Gastroesophageal sphincter (tissue), 4 donors: ENCODE data around the gene ACTL8. TPM values are rescaled to one million over a fixed set of nuclear protein-coding genes. Genes with fewer than 3 reads are reported as not detected.

ENCODE experiments used
- ATAC-seq: fragments of 150-250 bp; one replicate; pipeline ENCODE4 v1.9.1; 2016; ENCODE audit warnings: mild to moderate bottlenecking, moderate library complexity
- H3K27ac ChIP-seq, 4 donors: fragments of 200-600 bp; sonication (generic) in 3 of 4; 1 replicate in 3 of 4; 2 replicates in 1 of 4; pipeline ENCODE4 v1.5.1; 2016 to 2019
- H3K27me3 ChIP-seq: fragments of 200-600 bp; sonication (generic); one replicate; pipeline ENCODE4 v1.5.1; 2019
- H3K36me3 ChIP-seq, 2 donors: fragments of 200-600 bp; sonication (generic); one replicate each; pipeline ENCODE4 v1.5.1; 2019; ENCODE audit warnings: control low read depth in 1 of 2
- H3K4me1 ChIP-seq, 3 donors: fragments of 200-600 bp; sonication (generic); 1 replicate in 2 of 3; 2 replicates in 1 of 3; pipeline ENCODE4 v1.5.1; 2016 to 2019; ENCODE audit warnings: control low read depth in 2 of 3
- H3K4me3 ChIP-seq, 2 donors: fragments of 200-600 bp; sonication (generic); one replicate each; pipeline ENCODE4 v1.5.1; 2019; ENCODE audit warnings: mild to moderate bottlenecking in 1 of 2, moderate library complexity in 1 of 2
- H3K9me3 ChIP-seq, 3 donors: fragments of 200-600 bp; sonication (generic); one replicate each; pipeline ENCODE4 v1.5.1; 2017 to 2019; ENCODE audit warnings: control low read depth in 2 of 3
- CTCF ChIP-seq, 4 experiments: fragments of 200-600 bp in 2 of 4; fragments of 450-650 bp in 2 of 4; sonication (generic) in 1 of 4; IDR thresholded peaks; one replicate each; pipeline ENCODE4 v1.5.1; 2017 to 2019; ENCODE audit warnings: antibody characterized with exemption in 4 of 4, mild to moderate bottlenecking in 2 of 4, moderate library complexity in 2 of 4
- EP300 ChIP-seq: sonication (generic); formaldehyde crosslinking; IDR thresholded peaks from one replicate; pipeline ENCODE4 v1.6.1; 2017; ENCODE audit warnings: antibody characterized with exemption, mild to moderate bottlenecking
- POLR2A ChIP-seq, 2 donors: fragments of 450-650 bp; IDR thresholded peaks; one replicate each; pipeline ENCODE4 v1.6.1; 2017; ENCODE audit warnings: antibody characterized with exemption in 2 of 2, mild to moderate bottlenecking in 2 of 2, moderate library complexity in 1 of 2
- POLR2AphosphoS5 ChIP-seq: sonication (generic); formaldehyde crosslinking; IDR thresholded peaks from one replicate; pipeline ENCODE4 v1.6.1; 2017; ENCODE audit warnings: antibody characterized with exemption
- WGBS, 2 donors: methylation state at CpG; one replicate each; pipeline ENCODE4 v1.1.5; 2018; ENCODE audit warnings: low coverage in 1 of 2; 5-methylcytosine and 5-hydroxymethylcytosine counted together
- total RNA-seq, 4 donors: library from RNA; depleted of rRNA; stranded (reverse); fragments of >200 nt; gene quantifications; one replicate each; pipeline ENCODE4 v1.1.0, GENCODE V29; 2016

ACTL8 gene
- total RNA-seq, 4 donors from 2014 or later, result not detected

- H3K27me3 ChIP-seq, result peaks cover 39% of the 10 kb centered on the region
- no peak for TF ChIP-seq EP300
- no peak for TF ChIP-seq POLR2A (IDR thresholded peaks at IDR 0.05)
- no peak for TF ChIP-seq POLR2AphosphoS5
- no peak for TF ChIP-seq CTCF (IDR thresholded peaks at IDR 0.05)
- no peak overlapping the region for H3K27ac ChIP-seq
- no peak for ATAC-seq
- H3K4me1 ChIP-seq, result no peaks in the 10 kb centered on the region
- H3K4me3 ChIP-seq, result no peak overlapping the region
- 100% methylated on average over 1 of the region's 5 CpGs; no CpG with 5 or more reads in 1 of the 2 donors for WGBS, 2 donors
- H3K36me3 ChIP-seq, result no peaks in the 10 kb centered on the region
- peaks cover 0 to 10% (median 0%) of the 10 kb centered on the region in 3 donors for H3K9me3 ChIP-seq
Observed at GRCh38 chr1:17852383-17852782, 97.2 kb downstream of the ACTL8 start.

- 67 to 75% methylated on average over 8 to 9 of the region's 11 CpGs for WGBS, 2 donors
- no peak for ATAC-seq
- TF ChIP-seq POLR2A (IDR thresholded peaks at IDR 0.05), result no peak
- no peak for TF ChIP-seq CTCF (IDR thresholded peaks at IDR 0.05)
- no peak for TF ChIP-seq POLR2AphosphoS5
- no peak for TF ChIP-seq EP300
Observed at GRCh38 chr1:17853241-17853935, 98.3 kb downstream of the ACTL8 start.

GRCh38 chr1:17856496-17857108, 101.5 kb downstream of the ACTL8 start:
- Histone ChIP-seq H3K27me3 (peaks cover 48% of the 10 kb centered on the region), H3K36me3 (no peaks in the 10 kb centered on the region), H3K27ac (no peak overlapping the region), H3K4me1 (no peaks in the 10 kb centered on the region), H3K9me3 (no peaks in the 10 kb centered on the region), H3K4me3 (no peak overlapping the region)
- WGBS, 2 donors, result 82 to 100% methylated on average over 1 to 2 of the region's 7 CpGs
- TF ChIP-seq CTCF (IDR thresholded peaks at IDR 0.05), result no peak
- no peak for TF ChIP-seq POLR2AphosphoS5
- TF ChIP-seq EP300, result no peak
- no peak for TF ChIP-seq POLR2A (IDR thresholded peaks at IDR 0.05)
- ATAC-seq, result no peak

More at GRCh38 chr1:17853241-17853935, 98.3 kb downstream of the ACTL8 start:
- H3K9me3 ChIP-seq, result peaks cover 0 to 2% (median 0%) of the 10 kb centered on the region in 3 donors
- H3K36me3 ChIP-seq, result no peaks in the 10 kb centered on the region
- no peaks in the 10 kb centered on the region for H3K4me1 ChIP-seq
- no peak overlapping the region for H3K27ac ChIP-seq
- no peak overlapping the region for H3K4me3 ChIP-seq
- peaks cover 37% of the 10 kb centered on the region for H3K27me3 ChIP-seq

- Histone ChIP-seq H3K27ac (no peak overlapping the region), H3K9me3 (no peaks in the 10 kb centered on the region), H3K4me3 (no peak overlapping the region), H3K27me3 (peaks cover 48% of the 10 kb centered on the region), H3K4me1 (no peaks in the 10 kb centered on the region), H3K36me3 (no peaks in the 10 kb centered on the region)
- no peak for ATAC-seq
- 73 to 77% methylated on average over 3 of the region's 4 CpGs for WGBS, 2 donors
- TF ChIP-seq POLR2AphosphoS5, result no peak
Observed at GRCh38 chr1:17857109-17857499, 102.0 kb downstream of the ACTL8 start.

GRCh38 chr1:17857996-17858395, 102.9 kb downstream of the ACTL8 start:
- Histone ChIP-seq H3K4me3 (no peak overlapping the region), H3K27me3 (peaks cover 48% of the 10 kb centered on the region), H3K27ac (no peak overlapping the region), H3K4me1 (no peaks in the 10 kb centered on the region), H3K36me3 (no peaks in the 10 kb centered on the region), H3K9me3 (no peaks in the 10 kb centered on the region)
- 23 to 54% methylated on average over 3 to 4 of the region's 5 CpGs for WGBS, 2 donors
- TF ChIP-seq EP300, result no peak
- no peak for TF ChIP-seq POLR2AphosphoS5
- no peak for TF ChIP-seq CTCF (IDR thresholded peaks at IDR 0.05)
- TF ChIP-seq POLR2A (IDR thresholded peaks at IDR 0.05), result no peak
- ATAC-seq, result no peak
